Cardiac septum (tissue), 1 donor: ENCODE data around the gene NFIA. TPM values are rescaled to one million over a fixed set of nuclear protein-coding genes. Genes with fewer than 3 reads are reported as not detected.

Experiments
- DNase-seq: peaks from one replicate; pipeline ENCODE4 v3.0.0-alpha.2; 2020; ENCODE audit warnings: low spot score
- intact Hi-C: fragments of 100-400 bp; cut with DNase I; formaldehyde crosslinking; loops from one replicate; pipeline ENCODE4 v1.14.0; 2022
- total RNA-seq: library from RNA; stranded (reverse); fragmentation: NEBNext Ultra II Directional; extraction: Animal tissue kit (Norgen Biotek cat#: 25700); gene quantifications from one replicate; pipeline ENCODE4 v1.2.1, GENCODE V29; 2021
- donor health status: DM: no; HTN: no; CAD: no.

The NFIA gene
- total RNA-seq, 1 donor from 2014 or later, result 78.6 TPM

- intact Hi-C loops, result loop anchor here (1.0 to 5.0 kb wide), 4 partner anchors 30 to 258 kb away; no protein-coding TSS in a partner anchor
These were observed 1.8 kb upstream of the NFIA start for GRCh38 chr1:61080413-61081143.

GRCh38 chr1:61081144-61081685 lies 1.1 kb upstream of the NFIA start:
- intact Hi-C loops, result loop anchor here (1.0 to 5.0 kb wide), 3 partner anchors 102 to 257 kb away; no protein-coding TSS in a partner anchor
- DNase-seq, result no peak

More at GRCh38 chr1:61080413-61081143, 1.8 kb upstream of the NFIA start:
- no peak for DNase-seq

GRCh38 chr1:61081686-61082310 lies 563 bp upstream of the NFIA start:
- no peak for DNase-seq
- intact Hi-C loops, result loop anchor here (1.0 to 5.0 kb wide), 3 partner anchors 101 to 257 kb away; no protein-coding TSS in a partner anchor

GRCh38 chr1:61083013-61083806 lies 849 bp downstream of the NFIA start:
- no peak for DNase-seq
- intact Hi-C loops, result loop anchor here (5.0 kb wide), 1 partner anchor 159 kb away; no protein-coding TSS in a partner anchor

- DNase-seq, result no peak
- intact Hi-C loops, result loop anchor here (5.0 kb wide), 1 partner anchor 158 kb away; no protein-coding TSS in a partner anchor
These were observed 1.6 kb downstream of the NFIA start for GRCh38 chr1:61083807-61084440.

- no peak for DNase-seq
- intact Hi-C loops, result loop anchor here (5.0 kb wide), 2 partner anchors 158 to 188 kb away; no protein-coding TSS in a partner anchor
These were observed 2.2 kb downstream of the NFIA start for GRCh38 chr1:61084491-61085031.

- no peak for DNase-seq
- intact Hi-C loops, result loop anchor here (5.0 kb wide), 1 partner anchor 187 kb away; no protein-coding TSS in a partner anchor
These were observed 3.0 kb downstream of the NFIA start for GRCh38 chr1:61085206-61085982.

- intact Hi-C loops, result loop anchor here (2.0 to 5.0 kb wide), 2 partner anchors 19 to 186 kb away; no protein-coding TSS in a partner anchor
- no peak for DNase-seq
These were observed 3.8 kb downstream of the NFIA start for GRCh38 chr1:61085983-61086644.

GRCh38 chr1:61087571-61087970 lies 5.2 kb downstream of the NFIA start:
- intact Hi-C loops, result loop anchor here (2.0 to 5.0 kb wide), 2 partner anchors 17 to 185 kb away; no protein-coding TSS in a partner anchor
- DNase-seq, result no peak

- no peak for DNase-seq
- intact Hi-C loops, result loop anchor here (2.0 to 5.0 kb wide), 2 partner anchors 32 to 184 kb away; no protein-coding TSS in a partner anchor
These were observed 6.0 kb downstream of the NFIA start for GRCh38 chr1:61088163-61088974.

- intact Hi-C loops, result loop anchor here (2.0 to 5.0 kb wide), 2 partner anchors 31 to 183 kb away; no protein-coding TSS in a partner anchor
These were observed 7.0 kb downstream of the NFIA start for GRCh38 chr1:61089338-61089737.

GRCh38 chr1:61089741-61090140 lies 7.4 kb downstream of the NFIA start:
- no peak for DNase-seq
- intact Hi-C loops, result loop anchor here (2.0 to 5.0 kb wide), 2 partner anchors 31 to 183 kb away; no protein-coding TSS in a partner anchor

More at GRCh38 chr1:61089338-61089737, 7.0 kb downstream of the NFIA start:
- no peak for DNase-seq

GRCh38 chr1:61090546-61091202 lies 8.3 kb downstream of the NFIA start:
- intact Hi-C loops, result no loop called here
- no peak for DNase-seq

- DNase-seq, result no peak
- intact Hi-C loops, result no loop called here
These were observed 9.1 kb downstream of the NFIA start for GRCh38 chr1:61091455-61091854.

- DNase-seq, result no peak
- intact Hi-C loops, result no loop called here
These were observed 10.3 kb downstream of the NFIA start for GRCh38 chr1:61092642-61093041.
